Transverse colon (tissue), 3 donors: ENCODE results near the gene CEP104.

Experiments
- EP300 ChIP-seq: sonication (generic); formaldehyde crosslinking; IDR thresholded peaks from one replicate; pipeline ENCODE4 v1.6.1; 2017; ENCODE audit warnings: antibody characterized with exemption, low read depth
- POLR2A ChIP-seq: fragments of 450-650 bp; IDR thresholded peaks from one replicate; pipeline ENCODE4 v1.6.1; 2016; ENCODE audit warnings: antibody characterized with exemption, mild to moderate bottlenecking, moderate library complexity
- TF ChIP-seq, protein P1 (sequence below), 5 experiments: fragments of 200-600 bp in 3 of 5; fragments of 450-650 bp in 2 of 5; sonication (generic) in 3 of 5; IDR thresholded peaks; 1 replicate in 2 of 5; 2 replicates in 3 of 5; pipeline ENCODE4 v1.5.1; 2016 to 2017; ENCODE audit warnings: antibody characterized with exemption in 5 of 5, inconsistent platforms in 3 of 5, mild to moderate bottlenecking in 2 of 5, moderate library complexity in 1 of 5

DNA sequence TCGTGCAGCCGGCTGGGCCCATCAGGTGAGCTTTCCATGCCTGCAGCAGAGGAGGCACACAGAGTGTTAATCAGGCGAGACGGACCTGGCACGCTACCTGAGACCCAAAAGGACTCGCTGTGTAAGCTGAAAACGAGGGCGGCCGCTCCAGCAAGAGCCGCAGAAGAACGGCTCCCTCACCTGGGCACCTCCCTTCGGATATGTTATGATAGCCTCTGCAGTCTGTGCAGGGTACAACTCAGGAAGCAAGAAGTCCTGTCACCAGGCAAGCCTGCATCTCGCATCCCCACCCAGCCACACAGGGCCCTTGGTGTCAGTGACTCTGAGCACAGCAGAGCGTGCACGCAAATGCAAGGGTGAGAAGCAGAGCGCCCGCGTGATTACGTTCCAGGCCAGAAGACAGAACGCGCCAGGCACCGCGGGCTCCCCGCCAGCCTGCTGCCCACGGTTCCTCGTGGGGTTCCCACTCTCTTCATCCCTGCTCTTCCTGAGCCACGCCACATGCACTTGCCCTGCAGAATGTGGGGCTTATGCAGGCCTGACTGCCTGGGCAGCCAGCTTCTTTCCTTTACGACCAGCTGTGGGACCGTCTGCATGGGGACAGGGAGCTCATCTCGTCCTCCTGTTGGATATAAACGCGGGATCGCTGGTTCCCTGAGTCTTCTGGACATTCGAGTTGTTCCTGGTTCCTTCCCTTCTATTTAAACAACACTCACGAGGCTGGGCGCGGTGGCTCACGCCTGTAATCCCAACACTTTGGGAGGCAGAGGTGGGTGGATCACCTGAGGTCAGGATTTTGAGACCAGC is 40.5 kb downstream of the CEP104 start:
- TF ChIP-seq POLR2A (no peak), EP300 (no peak)
- TF ChIP-seq, protein P1, sequence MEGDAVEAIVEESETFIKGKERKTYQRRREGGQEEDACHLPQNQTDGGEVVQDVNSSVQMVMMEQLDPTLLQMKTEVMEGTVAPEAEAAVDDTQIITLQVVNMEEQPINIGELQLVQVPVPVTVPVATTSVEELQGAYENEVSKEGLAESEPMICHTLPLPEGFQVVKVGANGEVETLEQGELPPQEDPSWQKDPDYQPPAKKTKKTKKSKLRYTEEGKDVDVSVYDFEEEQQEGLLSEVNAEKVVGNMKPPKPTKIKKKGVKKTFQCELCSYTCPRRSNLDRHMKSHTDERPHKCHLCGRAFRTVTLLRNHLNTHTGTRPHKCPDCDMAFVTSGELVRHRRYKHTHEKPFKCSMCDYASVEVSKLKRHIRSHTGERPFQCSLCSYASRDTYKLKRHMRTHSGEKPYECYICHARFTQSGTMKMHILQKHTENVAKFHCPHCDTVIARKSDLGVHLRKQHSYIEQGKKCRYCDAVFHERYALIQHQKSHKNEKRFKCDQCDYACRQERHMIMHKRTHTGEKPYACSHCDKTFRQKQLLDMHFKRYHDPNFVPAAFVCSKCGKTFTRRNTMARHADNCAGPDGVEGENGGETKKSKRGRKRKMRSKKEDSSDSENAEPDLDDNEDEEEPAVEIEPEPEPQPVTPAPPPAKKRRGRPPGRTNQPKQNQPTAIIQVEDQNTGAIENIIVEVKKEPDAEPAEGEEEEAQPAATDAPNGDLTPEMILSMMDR (IDR thresholded peaks at IDR 0.05): no peak
